Left ventricle myocardium inferior (tissue), 1 donor: Measurements from ENCODE around the gene KMT2D. TPM values are rescaled to one million over a fixed set of nuclear protein-coding genes. Genes with fewer than 3 reads are reported as not detected.

Source experiments
- DNase-seq: peaks from one replicate; pipeline ENCODE4 v3.0.0-alpha.2; 2020
- H3K27ac ChIP-seq: fragments of 200-600 bp; replicated peaks from 2 replicates; pipeline ENCODE4 v1.8.0; 2021
- H3K27me3 ChIP-seq: fragments of 200-600 bp; 2 replicates; pipeline ENCODE4 v1.8.0; 2021; ENCODE audit warnings: low read depth
- H3K36me3 ChIP-seq: fragments of 200-600 bp; 2 replicates; pipeline ENCODE4 v1.8.0; 2021
- H3K4me1 ChIP-seq: fragments of 200-600 bp; 2 replicates; pipeline ENCODE4 v1.8.0; 2021
- H3K4me3 ChIP-seq: fragments of 200-600 bp; 2 replicates; pipeline ENCODE4 v1.8.0; 2021; ENCODE audit warnings: mild to moderate bottlenecking, moderate library complexity
- H3K9me3 ChIP-seq: fragments of 200-600 bp; replicated peaks from 2 replicates; pipeline ENCODE4 v1.8.0; 2021
- intact Hi-C: fragments of 100-400 bp; cut with micrococcal nuclease; formaldehyde crosslinking; loops from one replicate; pipeline ENCODE4 v1.11.0; 2022
- total RNA-seq: library from RNA; stranded (reverse); fragmentation: NEBNext Ultra II Directional; extraction: Animal tissue kit (Norgen Biotek cat#: 25700); gene quantifications from one replicate; pipeline ENCODE4 v1.2.1, GENCODE V29; 2021
- TF ChIP-seq, protein P1 (sequence below): fragments of 200-600 bp; IDR thresholded peaks from 2 replicates; pipeline ENCODE4 v1.8.0; 2021; ENCODE audit warnings: antibody characterized with exemption, mild to moderate bottlenecking, borderline replicate concordance
- donor health status: DM: no; HTN: yes; CAD: no; lungs with severe emphysema.

The KMT2D gene
- total RNA-seq, 1 donor from 2014 or later, result 38.5 TPM

DNA sequence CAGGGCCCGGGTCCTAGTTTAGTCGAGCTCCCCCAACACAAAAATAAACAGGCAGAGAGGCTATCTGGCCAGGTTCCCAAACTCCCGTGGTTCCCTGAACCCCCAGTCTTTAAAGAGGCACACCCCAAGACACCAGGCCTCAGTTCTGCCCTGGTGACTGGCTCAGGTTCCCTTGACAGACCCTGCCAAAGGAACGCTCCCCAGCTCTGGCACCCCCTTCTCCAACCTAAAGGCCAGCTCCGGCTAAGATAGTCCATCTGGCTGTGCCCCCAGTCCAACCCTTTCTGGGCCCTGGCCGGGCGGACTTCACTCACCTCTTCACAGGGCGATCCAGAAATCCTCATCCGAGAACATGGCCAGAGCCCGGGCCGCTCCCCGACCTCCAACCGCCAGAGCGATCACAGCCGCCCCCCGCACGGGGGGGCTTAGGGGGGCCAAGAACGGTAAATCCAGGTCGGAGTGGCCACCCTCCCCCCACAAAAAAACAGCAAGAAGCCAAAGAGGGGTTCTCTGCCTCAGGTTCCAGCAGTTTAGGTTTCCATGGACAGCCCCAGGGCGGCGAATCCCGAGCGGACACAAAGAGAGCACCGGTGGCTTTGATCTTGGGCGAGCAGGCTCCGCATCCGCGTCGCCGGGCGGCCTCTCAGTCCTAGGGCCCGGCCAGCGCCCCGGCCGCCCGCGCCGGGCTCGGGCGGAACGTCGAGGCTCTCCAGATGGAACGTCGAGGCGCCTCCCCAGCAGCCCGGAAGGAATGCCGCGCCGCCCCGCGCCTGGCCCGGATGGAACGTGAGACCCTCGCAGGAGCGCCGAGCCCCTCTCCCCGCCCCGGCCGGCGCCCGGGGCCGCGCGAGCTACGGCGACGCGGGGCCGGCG, 1.1 kb downstream of the KMT2D start:
- peak overlapping the region; percentile 100 for H3K27ac ChIP-seq
- DNase-seq, result no peak
- peak overlapping the region; percentile 99 for H3K4me3 ChIP-seq
- H3K4me1 ChIP-seq, result peaks cover 75% of the 10 kb centered on the region
- no peaks in the 10 kb centered on the region for H3K9me3 ChIP-seq
- H3K27me3 ChIP-seq, result no peaks in the 10 kb centered on the region
- H3K36me3 ChIP-seq, result peaks cover 4% of the 10 kb centered on the region
- intact Hi-C loops, result loop anchor here (10.0 kb wide), 1 partner anchor 65 kb away; no protein-coding TSS in a partner anchor
- TF ChIP-seq, protein P1, sequence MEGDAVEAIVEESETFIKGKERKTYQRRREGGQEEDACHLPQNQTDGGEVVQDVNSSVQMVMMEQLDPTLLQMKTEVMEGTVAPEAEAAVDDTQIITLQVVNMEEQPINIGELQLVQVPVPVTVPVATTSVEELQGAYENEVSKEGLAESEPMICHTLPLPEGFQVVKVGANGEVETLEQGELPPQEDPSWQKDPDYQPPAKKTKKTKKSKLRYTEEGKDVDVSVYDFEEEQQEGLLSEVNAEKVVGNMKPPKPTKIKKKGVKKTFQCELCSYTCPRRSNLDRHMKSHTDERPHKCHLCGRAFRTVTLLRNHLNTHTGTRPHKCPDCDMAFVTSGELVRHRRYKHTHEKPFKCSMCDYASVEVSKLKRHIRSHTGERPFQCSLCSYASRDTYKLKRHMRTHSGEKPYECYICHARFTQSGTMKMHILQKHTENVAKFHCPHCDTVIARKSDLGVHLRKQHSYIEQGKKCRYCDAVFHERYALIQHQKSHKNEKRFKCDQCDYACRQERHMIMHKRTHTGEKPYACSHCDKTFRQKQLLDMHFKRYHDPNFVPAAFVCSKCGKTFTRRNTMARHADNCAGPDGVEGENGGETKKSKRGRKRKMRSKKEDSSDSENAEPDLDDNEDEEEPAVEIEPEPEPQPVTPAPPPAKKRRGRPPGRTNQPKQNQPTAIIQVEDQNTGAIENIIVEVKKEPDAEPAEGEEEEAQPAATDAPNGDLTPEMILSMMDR, result no peak

DNA sequence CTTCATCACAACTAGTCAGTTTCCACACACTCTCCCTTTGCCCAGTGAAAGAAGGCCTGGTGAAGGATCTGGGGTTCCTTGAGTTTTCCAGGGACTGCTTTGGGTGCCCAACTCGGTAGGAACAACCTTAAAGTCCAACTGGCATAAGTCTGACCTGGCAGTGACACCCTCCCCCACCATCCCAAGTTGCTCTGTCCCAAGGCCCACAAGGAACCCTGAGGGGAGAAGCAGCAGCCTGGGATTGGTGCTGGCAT, 1.6 kb downstream of the KMT2D start:
- peaks cover 74% of the 10 kb centered on the region for H3K4me1 ChIP-seq
- TF ChIP-seq, protein P1, result no peak

DNA sequence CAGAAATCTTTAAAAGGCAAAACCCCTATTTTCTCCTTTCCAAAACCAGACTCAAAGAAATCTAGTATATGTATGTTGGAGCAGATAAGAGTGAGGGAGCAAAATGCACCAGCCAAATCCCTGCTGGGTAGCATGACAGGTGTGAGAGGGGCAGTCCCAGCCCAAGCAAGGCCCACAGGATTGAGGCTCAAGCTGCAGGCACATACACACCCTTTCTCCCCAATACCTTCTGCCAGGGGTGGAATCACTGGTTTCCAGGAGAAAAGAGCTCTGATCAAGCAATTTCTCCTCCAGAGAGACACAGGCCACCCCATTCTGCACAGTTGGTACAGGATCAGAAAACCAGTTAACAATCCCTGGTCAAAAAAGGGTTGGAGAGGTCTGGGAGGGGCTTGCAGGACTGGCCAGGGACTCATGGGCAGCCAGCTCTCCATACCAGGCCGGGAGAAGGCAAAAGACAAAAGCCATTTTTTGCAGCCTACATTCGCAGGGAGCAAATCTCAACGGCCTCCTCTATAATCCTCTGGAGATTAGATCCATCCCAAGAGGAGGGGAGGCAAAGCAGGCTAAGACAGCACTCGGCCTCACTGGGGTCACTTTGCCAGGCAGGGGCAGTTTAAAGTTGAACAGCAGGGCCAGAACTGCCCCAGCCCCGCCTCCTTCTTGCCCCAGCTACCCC, 2.1 kb downstream of the KMT2D start:
- H3K9me3 ChIP-seq, result no peaks in the 10 kb centered on the region
- TF ChIP-seq, protein P1, result no peak
- peaks cover 14% of the 10 kb centered on the region for H3K36me3 ChIP-seq
- H3K4me3 ChIP-seq, result peak overlapping the region; percentile 99
- no peaks in the 10 kb centered on the region for H3K27me3 ChIP-seq
- DNase-seq, result no peak
- H3K27ac ChIP-seq, result peak overlapping the region; percentile 100
- intact Hi-C loops, result no loop called here
- peaks cover 74% of the 10 kb centered on the region for H3K4me1 ChIP-seq

More for the DNA sequence above, 1.6 kb downstream of the KMT2D start:
- peak overlapping the region; percentile 99 for H3K4me3 ChIP-seq
- intact Hi-C loops, result no loop called here
- no peaks in the 10 kb centered on the region for H3K27me3 ChIP-seq
- no peaks in the 10 kb centered on the region for H3K9me3 ChIP-seq
- peak overlapping the region; percentile 100 for H3K27ac ChIP-seq
- DNase-seq, result no peak
- peaks cover 9% of the 10 kb centered on the region for H3K36me3 ChIP-seq

DNA sequence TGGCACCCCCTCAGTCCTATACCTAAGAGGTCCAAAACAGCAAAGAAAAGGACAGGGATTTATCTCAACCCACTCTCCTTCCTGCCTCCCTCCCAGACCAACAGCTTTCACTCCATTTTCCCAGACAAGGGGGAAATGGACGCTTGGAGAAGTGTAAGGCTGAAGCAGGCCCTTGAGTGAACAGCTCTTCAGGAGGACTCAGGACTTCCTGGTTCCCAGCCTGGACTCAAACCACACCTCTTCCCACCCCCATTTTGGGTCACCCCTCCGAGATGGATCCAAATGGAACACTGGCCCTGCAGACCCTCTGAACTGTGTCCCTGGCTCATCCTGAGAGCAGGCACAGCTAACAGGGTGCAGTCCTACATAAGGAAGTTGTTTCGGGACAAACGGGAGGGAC, 2.7 kb downstream of the KMT2D start:
- Histone ChIP-seq H3K4me3 (peak overlapping the region; percentile 99), H3K27me3 (no peaks in the 10 kb centered on the region), H3K9me3 (no peaks in the 10 kb centered on the region), H3K4me1 (peaks cover 74% of the 10 kb centered on the region), H3K27ac (peak overlapping the region; percentile 100), H3K36me3 (peaks cover 20% of the 10 kb centered on the region)
- intact Hi-C loops, result no loop called here
- no peak for DNase-seq
- TF ChIP-seq, protein P1, result no peak

DNA sequence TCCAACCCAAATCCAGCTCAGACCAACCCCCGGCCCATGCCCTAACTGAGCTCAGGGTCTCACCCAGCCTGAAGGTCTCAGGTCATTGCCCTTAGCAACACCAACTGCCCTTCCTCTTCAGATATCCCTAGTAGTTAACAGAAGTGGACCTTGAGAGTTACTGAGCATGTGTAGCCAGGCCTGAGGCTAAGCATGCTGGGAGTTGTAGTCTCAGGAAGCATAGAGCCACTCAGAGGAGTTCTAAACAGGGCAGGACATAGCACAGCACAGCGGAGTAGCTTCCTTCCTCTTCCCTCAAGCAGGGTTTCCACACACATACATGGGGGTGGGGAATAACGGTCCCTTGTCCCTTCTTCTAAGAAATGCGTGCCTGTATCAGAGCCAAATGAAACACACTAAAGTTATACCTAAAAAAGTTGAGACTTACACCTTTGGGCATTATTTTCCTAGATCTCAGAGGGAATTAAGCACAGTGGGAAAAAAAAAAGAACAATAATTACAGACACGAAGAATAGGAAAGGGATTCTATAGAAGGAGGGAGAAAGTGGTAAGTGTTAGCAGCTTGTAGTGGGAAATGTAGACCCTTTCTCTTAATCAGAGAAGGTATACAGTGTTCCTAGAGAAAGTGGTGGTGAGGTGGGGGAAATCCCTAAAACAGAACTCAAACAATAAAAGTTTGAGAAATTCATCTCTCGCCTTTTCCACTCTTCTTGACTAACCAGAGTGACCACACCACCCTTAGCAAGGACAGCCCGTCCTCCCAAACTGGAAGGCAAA, 4.4 kb downstream of the KMT2D start:
- intact Hi-C loops, result no loop called here
- no peaks in the 10 kb centered on the region for H3K9me3 ChIP-seq
- no peaks in the 10 kb centered on the region for H3K27me3 ChIP-seq
- H3K36me3 ChIP-seq, result peaks cover 37% of the 10 kb centered on the region
- peaks cover 67% of the 10 kb centered on the region for H3K4me1 ChIP-seq
- DNase-seq, result peak; percentile 45
- TF ChIP-seq, protein P1, result no peak
- H3K27ac ChIP-seq, result peak overlapping the region; percentile 100
- H3K4me3 ChIP-seq, result peak overlapping the region; percentile 99
